GM12892 (cell line): ENCODE results near the gene ABHD18.
"Not testable (repeated sequence)": the region's sequence is repeated elsewhere in the genome, so short reads cannot be mapped to it uniquely, and the experiment has no call there.

Experiments used
- POLR2A ChIP-seq: IDR thresholded peaks from 2 replicates; pipeline ENCODE4 v1.6.1; 2011; ENCODE audit warnings: low read depth, low read length, control low read depth
- POLR2AphosphoS5 ChIP-seq: IDR thresholded peaks from 2 replicates; pipeline ENCODE4 v1.6.1; 2011; ENCODE audit warnings: low read depth, low read length, control low read depth

GRCh38 chr4:128055441-128056206 lies 90.4 kb downstream of the ABHD18 start:
- not testable (repeated sequence) for TF ChIP-seq POLR2AphosphoS5, POLR2A
